Urothelium cell line (cell line): ENCODE measurements around the gene CD151.
A peak's percentile ranks its signal among the peaks of the same experiment; 100 is the strongest.

ENCODE experiments used
- DNase-seq: peaks from one replicate; pipeline ENCODE4 v3.0.0; 2011; ENCODE audit warnings: low spot score, mixed read lengths
- FAIRE-seq: peaks from 2 replicates; lab custom pipeline; 2011; peaks lifted over from hg19 to GRCh38; lab: Jason Lieb, UNC

The CD151 gene

GRCh38 chr11:832529-833113, at the start of gene CD151:
Gene CD151 (plus strand): TSS chr11:832952. CDS start chr11:836070, 3,118 bp downstream.
- FAIRE-seq = no peak

DNA sequence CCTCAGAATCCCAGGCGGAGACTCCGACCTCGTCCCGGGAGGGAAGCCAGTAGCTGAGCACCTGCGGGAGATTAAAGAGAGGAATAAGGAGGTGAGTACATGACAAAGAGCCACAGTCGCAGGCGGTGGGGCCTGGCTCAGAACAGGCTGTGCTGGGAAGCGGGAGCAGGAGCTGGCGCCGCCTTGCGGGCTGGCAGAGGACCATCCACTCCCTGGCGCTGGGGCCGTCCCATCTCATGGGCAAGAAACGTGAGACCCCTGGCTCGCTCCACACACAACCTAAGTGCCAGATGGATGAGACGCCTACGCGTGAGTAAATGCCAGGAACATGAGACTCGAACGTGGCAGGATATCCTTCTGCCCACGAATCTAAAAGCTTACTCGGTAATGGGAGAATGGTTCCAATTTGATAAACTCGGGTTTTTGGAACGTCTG, 49.2 kb upstream of the CD151 start:
- DNase-seq = no peak
- FAIRE-seq = no peak

More at GRCh38 chr11:832529-833113, at the start of gene CD151:
- DNase-seq = peak; percentile 74

- DNase-seq (no peak), FAIRE-seq (no peak)
Measured at GRCh38 chr11:786235-787083, 46.3 kb upstream of the CD151 start.

DNA sequence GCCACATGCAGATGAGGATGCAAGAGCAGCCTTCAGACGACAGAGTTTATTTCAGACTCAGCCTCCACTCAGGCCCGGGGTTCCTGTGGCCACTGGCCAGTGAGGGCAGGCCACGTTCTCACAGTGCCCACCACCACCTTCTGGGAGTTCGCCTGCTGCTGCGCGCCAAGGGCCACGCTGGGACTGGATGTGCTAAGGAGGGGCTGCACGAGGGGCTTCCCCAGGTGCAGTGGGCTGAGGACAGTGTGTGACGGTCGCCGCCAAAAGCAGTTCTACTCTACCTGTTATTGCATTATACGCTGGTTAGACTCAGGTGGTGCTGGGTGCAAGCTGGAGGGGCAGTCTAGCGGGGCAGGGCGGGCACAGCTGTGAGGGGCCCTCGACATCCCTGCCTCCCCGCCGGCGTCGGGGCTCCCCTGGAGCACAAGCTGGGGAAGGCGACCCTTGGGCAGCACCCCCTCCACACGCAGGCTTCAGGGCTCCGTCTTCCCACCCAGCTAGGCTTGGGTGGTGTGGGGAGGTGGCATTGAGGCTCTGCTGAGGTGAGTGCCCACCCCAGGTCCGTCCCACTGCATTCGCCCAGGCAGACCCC, 45.6 kb upstream of the CD151 start:
- FAIRE-seq (no peak), DNase-seq (no peak)

GRCh38 chr11:788009-788640, 44.6 kb upstream of the CD151 start:
- FAIRE-seq (no peak), DNase-seq (no peak)

DNA sequence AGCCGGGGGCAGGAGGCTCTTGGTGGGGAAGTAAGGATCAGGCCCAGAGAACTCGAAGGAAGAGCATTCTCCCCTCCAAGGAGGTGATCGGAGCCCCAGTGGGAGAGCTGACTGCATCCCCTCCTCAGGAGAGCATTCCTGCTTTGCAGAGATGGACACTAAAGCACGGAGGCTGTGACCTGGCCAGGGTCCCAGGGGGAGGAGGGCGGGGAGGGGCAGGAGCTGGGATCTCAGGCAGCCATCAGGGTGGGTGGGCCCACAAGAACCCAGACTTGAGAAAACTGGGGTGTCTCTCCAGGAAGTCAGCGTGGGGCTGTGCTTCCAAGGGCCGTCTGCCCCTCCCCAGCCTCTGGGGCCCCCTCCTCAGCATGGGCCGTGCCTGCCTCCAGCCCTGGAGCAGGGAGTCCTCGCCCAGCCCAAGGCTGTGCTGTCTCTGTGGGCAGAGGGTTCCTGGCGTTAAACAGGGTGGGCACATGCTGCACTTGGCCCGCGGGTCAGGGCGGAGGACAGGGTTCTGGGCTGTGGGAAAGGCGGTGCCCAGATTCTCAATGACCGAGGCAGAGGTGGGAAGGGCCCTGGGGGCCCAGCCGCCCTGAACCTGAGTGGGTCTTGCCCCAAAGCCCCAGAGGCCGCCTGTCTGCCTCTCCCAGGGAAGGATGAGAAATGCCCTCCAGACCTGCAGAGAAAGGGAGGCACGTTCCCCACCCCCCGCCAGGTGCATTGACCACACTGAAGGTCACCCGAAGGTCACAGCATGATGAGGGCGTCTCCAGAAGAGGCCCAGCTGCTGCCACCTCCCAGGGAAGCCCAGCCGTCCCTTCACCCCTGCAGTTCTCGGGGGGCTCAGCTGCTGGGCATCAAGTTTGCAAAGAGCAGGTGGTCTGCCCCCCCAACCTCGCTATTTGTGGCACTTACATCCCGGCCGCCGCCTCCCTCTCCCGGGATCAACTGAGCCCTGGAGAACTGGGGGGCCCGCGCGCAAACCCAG, 43.5 kb upstream of the CD151 start:
- no peak for DNase-seq
- FAIRE-seq = no peak

DNA sequence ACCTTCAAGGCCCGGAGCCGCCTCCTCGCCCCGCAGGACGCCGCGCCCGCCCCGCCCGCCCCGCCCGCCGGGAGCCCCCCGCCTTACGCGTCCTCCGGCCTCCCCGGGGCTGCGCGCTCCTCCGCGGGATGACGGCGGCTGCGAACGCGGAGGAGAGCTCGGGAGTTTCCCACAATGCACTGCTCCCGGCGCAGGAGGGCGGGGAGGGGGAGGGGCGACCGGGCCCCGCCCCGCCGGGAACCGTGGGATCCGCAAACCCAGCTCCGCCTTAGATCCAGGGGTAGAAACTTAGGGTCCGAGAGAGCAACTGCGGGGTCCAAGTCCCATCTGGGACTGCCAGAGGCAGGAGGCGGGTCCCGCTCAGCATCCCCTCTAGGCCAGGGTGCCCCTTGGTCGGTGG, 42.8 kb upstream of the CD151 start, which contains the start of gene CEND1:
Gene CEND1 (minus strand): TSS at position 148 of the 400 bp plus-strand sequence. CDS start 1,514 bp downstream, outside the sequence.
- FAIRE-seq (no peak), DNase-seq (no peak)

DNA sequence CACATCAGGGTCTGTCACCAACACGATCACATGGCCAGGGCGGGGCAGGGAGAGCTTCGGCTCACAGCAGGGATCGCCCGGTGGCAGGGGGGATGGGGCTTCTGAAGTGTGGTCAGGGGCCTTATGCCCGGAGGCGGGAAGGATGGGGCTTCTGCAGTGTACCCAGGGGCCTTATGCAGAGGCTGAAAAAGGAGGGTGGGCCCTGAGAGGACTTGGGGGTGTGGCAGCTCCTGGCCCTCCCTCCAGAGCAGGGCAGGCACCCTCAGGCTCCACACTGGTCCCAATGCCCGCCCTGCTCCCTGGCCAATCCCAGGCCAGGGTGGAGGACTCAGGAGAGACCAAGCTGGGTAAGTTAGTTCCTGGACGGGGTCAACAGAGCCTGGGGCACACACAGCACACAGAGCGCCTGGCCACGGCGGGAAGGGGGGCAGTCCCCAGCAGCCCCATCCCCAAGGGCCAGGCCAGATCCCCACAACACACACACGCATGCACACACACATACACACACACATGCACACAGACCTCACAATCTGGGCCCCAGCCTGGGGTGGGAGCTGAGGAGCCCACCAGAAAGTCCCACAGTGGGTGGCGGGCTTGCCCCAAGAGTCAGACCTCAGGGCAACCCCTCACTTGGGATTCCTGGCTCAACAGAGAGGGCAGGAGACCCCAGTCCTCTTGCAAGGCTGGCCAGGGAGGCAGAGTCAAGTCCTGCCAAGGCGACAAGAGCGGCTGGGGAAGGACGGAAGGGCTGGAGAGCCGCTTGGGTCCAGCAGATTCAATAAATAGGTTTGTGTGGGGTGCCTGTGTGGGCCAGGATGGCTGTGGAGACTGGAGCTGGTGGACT, 41.8 kb upstream of the CD151 start:
- DNase-seq (peak; percentile 12), FAIRE-seq (no peak)

DNA sequence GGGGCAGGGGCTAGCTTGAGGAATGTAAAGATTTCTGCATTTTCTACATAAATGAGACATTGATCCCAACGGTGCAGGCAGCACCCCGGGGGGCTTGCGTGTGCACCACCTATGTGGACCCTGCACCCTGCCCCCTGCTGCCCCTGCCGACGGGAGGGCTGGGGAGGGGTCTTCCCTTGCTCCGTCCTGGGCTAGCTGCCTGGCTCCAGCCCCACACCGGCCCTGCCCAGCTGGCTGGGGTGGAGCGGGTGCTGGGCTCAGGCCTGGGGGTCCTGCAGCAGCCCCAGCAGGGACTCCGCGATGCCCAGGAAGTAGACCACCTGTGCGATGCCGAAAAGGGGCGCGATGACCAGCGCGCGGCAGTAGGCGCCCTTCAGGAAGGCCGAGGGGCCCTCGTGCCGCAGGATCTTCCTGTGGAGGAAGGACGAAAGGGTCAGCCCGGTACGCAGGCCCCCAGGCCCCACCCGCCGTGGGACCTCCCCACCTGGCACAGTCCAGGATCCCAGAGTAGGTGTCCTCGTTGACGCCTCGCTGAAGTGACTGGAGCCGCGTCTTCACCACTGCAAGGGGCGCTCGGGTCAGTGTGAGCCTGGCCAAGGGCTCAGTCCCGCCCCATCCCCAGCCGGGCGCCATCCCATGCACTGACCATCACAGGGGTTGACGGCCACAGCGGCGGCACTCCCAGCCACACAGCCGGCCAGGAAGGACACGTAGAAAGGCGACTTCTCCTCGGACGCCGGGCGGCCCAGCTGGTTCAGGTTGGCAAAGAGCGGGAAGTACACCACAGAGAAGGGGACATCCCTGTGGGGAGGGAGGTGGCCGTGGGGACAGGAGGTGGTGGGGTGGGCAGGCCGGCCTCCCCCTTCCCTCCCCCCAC, 40.9 kb upstream of the CD151 start:
- no peak for DNase-seq
- FAIRE-seq = no peak

DNA sequence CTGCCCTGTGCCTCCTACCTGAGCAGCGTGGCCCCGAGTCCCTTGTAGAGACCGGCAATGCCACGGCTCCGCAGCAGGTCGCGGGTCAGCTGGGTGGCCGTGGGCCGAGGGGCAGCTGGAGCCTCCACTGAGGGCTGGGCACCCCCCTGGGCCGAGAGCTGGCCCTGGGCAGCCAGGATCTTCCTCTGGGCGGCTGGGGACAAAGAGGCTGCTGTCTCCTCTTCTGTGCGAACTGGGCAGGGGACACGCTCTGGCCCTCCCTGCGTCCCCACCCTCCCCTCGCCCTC, 40.3 kb upstream of the CD151 start:
- FAIRE-seq = no peak

DNA sequence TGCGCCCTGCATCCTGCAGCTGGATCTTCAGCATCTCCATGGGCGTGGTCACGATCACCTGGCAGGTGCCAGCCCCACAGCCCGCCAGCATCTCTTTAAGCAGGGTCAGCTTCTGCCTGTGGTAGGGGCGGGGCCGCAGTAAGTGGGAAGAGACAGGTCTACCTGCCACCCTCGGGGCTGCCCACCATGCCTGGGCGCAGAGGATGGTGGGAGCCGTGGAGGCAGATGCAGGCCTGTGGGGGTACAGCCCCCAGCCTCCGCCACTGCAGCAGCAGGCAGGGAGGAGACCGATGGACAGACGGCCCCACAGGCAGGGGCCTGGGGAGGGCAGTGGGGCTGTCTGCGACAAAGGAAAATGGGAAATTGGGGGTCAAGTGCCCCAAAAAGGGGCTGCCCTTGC, 39.9 kb upstream of the CD151 start:
- no peak for FAIRE-seq
- no peak for DNase-seq

More for the DNA sequence above, 40.3 kb upstream of the CD151 start:
- DNase-seq = no peak

- DNase-seq (no peak), FAIRE-seq (no peak)
Measured at GRCh38 chr11:793556-793955, 39.2 kb upstream of the CD151 start.

DNA sequence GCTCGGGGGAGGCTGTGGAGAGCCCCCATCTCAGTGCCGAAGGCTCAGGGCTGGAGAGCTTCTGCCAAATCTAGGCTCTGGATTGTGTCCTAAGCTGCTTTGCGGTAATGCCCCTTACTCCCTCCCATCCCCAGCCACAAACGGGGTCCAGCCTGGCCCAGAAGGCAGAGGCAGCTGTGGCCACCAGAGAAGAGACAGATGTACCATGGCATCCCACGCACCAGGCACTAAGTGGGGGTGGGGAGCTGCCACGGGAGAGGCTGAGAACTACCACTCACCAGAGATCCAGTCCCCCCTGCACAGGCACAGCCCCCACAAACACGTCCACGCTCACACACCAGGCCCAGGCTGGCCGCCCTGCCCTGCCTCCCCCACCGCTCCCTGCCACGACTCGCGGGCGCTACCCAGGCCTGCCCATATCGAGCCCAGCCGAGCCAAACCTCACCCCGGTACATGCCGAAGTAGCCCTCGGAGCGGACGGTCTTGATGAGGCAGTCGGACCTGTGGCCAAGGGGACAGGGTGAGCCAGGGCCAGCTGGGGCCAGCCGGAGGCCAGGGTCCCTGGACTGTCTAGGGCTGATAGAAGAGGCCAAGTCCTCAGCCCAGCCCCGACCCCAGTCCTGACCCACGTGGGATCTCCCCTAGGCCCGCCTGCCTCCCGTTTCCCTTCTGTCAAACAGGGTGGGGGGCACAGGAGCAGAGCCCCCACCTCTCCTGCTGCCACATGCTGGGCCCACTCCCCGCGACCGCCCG, 38.6 kb upstream of the CD151 start:
- DNase-seq (no peak), FAIRE-seq (no peak)

DNA sequence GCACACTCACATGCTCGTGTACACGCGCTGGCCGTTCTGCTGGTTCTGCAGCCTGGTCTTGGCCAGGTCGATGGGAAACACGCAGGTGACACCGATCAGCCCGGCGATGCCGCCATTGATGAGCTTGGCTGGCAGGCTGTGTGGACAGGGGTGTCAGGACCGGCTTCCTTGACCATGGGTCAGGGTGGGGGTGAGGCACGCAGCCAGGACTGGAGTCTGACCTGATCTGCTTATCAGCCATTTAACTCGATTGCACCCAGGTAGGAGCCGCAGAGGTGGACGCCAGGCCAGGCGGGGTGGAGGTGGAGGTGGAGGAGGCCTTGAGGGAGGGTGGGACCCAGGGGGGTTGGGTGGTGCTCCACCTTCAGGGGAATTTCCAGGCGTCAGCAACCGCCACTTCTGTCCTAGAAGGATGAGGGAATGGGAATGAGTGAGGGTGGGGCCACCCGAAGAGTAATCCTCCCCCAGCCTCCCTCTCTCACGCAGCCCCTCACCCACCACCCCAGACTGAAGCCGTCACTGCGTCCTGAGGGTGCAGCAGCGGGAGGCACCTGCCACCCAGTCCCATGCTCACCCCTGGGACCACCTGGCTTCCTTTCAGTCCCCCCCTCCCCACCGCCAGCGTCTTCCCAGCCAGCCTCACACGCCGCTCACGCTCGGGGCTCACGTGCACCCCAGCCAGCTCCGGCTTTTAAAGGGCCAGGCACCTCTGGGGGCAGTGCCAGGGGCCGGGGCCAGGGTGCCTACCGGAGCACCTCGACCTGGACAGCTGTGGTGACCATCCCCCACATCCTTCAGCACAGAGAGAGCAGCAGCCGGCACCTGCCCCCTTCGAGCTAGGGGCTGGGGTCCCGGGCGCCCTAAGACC, 37.8 kb upstream of the CD151 start:
- FAIRE-seq (no peak), DNase-seq (peak; percentile 32)

DNA sequence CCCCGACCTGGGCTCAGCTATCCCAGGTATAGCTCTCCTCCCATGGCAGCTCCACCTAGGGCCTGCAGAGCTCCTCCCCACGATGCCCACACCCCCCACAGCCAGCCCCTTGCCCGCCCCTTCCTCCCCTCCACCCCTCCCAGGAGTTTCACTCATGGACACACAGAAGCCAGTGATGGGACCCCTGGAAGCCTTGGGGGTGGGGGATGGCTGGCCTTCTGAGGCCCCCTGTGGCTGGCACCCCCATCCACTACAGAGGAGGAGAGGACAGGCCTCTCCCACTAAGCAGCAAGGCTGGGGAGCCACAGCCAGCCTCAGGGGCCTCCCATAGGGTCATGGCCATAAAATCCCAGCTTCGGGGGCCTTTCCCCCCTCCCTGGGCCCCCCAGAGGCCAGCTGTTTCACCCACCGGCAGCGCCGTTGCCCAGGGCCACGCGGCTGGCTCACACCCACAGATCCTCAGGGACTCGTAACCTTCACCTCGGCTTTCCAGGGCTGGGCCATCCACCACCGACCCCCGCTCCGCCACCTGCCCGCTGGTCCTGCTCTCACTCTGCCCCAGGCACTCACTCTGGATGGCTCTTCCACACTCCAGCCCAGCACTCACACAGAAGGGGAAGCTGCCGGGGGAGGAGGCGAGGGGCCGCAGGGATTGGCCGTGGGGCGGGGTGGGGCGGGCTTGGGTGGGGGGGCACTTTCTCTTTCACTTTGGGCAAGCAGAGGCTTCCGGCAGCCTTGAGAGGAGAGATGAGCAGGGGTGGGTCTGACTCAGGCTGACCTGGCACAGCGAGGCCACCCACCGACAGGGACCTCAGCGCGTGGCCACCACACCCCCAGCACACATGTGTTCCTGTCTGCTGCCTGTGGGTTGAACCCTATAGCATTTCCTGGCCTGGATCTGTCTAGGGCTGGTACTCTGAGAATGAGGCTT, 36.9 kb upstream of the CD151 start:
- DNase-seq = peak; percentile 75
- no peak for FAIRE-seq
